Upper lobe of right lung (tissue), 1 donor: ENCODE data around the gene ZBTB37. TPM values are rescaled to one million over a fixed set of nuclear protein-coding genes. Genes with fewer than 3 reads are reported as not detected.

Experiments
- ATAC-seq: fragments of 200-7000 bp; cut with Tn5 transposase; one replicate; pipeline ENCODE4 v1.9.1; 2020; ENCODE audit warnings: mild to moderate bottlenecking, moderate library complexity
- DNase-seq: peaks from one replicate; pipeline ENCODE4 v3.0.0-alpha.2; 2020
- H3K27ac ChIP-seq: fragments of 200-600 bp; one replicate; pipeline ENCODE4 v1.8.0; 2022
- H3K27me3 ChIP-seq: fragments of 200-600 bp; one replicate; pipeline ENCODE4 v1.8.0; 2022; ENCODE audit warnings: mild to moderate bottlenecking
- H3K36me3 ChIP-seq: fragments of 200-600 bp; one replicate; pipeline ENCODE4 v1.8.0; 2022
- H3K4me1 ChIP-seq: fragments of 200-600 bp; one replicate; pipeline ENCODE4 v1.8.0; 2022
- H3K4me3 ChIP-seq: fragments of 200-600 bp; one replicate; pipeline ENCODE4 v1.8.0; 2022; ENCODE audit warnings: mild to moderate bottlenecking
- H3K9me3 ChIP-seq: fragments of 200-600 bp; one replicate; pipeline ENCODE4 v1.8.0; 2022
- intact Hi-C: fragments of 100-400 bp; cut with DNase I; formaldehyde crosslinking; loops from one replicate; pipeline ENCODE4 v1.11.0; 2022
- total RNA-seq: library from RNA; stranded (reverse); fragmentation: NEBNext Ultra II Directional; extraction: Animal tissue kit (Norgen Biotek cat#: 25700); gene quantifications from one replicate; pipeline ENCODE4 v1.2.1, GENCODE V29; 2021
- TF ChIP-seq, protein P1 (sequence below): fragments of 200-600 bp; IDR thresholded peaks from one replicate; pipeline ENCODE4 v1.8.0; 2022; ENCODE audit warnings: antibody characterized with exemption
- donor health status: DM: no; HTN: yes; CAD: no; lungs with severe emphysema.

ZBTB37 gene
- total RNA-seq, 1 donor from 2014 or later = 14.7 TPM

DNA sequence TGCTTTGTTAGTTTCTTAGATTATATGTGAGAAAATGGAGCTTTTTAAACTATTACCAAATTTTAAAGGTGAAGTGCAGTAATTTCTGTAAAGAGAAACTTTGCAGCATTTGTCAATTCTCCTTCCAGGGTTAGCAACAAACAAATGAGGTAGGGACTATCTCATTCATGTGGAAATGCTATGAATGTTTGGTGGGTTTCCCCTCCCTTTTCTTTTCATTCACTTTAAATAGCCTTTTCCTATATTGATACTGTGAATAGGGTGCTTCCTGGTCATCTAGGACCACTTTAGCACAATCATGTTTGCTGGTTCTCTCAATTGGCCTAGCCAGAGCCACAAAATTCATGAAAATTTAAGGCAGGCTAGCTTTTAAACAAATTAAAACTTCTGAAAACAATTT is 20.6 kb downstream of the ZBTB37 start:
- intact Hi-C loops = no loop called here
- DNase-seq (no peak), ATAC-seq (no peak)
- Histone ChIP-seq H3K36me3 (peaks cover 25% of the 10 kb centered on the region), H3K4me3 (no peak overlapping the region), H3K9me3 (no peaks in the 10 kb centered on the region), H3K27me3 (no peaks in the 10 kb centered on the region), H3K4me1 (no peaks in the 10 kb centered on the region), H3K27ac (no peak overlapping the region)
- TF ChIP-seq, protein P1, sequence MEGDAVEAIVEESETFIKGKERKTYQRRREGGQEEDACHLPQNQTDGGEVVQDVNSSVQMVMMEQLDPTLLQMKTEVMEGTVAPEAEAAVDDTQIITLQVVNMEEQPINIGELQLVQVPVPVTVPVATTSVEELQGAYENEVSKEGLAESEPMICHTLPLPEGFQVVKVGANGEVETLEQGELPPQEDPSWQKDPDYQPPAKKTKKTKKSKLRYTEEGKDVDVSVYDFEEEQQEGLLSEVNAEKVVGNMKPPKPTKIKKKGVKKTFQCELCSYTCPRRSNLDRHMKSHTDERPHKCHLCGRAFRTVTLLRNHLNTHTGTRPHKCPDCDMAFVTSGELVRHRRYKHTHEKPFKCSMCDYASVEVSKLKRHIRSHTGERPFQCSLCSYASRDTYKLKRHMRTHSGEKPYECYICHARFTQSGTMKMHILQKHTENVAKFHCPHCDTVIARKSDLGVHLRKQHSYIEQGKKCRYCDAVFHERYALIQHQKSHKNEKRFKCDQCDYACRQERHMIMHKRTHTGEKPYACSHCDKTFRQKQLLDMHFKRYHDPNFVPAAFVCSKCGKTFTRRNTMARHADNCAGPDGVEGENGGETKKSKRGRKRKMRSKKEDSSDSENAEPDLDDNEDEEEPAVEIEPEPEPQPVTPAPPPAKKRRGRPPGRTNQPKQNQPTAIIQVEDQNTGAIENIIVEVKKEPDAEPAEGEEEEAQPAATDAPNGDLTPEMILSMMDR = no peak

DNA sequence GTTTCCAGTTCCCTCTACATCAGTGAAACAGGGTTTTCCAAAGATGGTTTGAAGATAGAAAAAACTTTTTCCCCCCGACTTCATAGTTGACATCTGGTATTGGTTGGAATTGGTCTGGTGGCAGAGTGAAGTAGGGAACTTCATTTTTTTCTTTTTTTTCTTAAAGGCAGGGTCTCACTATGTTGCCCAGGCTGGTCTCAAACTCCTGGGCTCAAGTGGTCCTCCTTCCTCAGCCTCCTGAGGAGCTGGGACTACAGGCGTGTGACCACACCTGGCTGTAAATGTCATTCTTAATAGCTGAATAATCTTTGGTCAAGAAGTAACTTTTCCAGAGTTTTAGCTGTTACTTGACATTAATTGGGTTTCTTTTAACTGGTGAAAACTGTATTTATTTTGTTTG is 21.7 kb downstream of the ZBTB37 start:
- H3K27ac ChIP-seq = no peak overlapping the region
- DNase-seq (no peak), ATAC-seq (no peak)
- H3K27me3 ChIP-seq = no peaks in the 10 kb centered on the region
- intact Hi-C loops = no loop called here
- no peaks in the 10 kb centered on the region for H3K4me1 ChIP-seq
- TF ChIP-seq, protein P1 = no peak
- peaks cover 25% of the 10 kb centered on the region for H3K36me3 ChIP-seq
- H3K9me3 ChIP-seq = no peaks in the 10 kb centered on the region
- no peak overlapping the region for H3K4me3 ChIP-seq

DNA sequence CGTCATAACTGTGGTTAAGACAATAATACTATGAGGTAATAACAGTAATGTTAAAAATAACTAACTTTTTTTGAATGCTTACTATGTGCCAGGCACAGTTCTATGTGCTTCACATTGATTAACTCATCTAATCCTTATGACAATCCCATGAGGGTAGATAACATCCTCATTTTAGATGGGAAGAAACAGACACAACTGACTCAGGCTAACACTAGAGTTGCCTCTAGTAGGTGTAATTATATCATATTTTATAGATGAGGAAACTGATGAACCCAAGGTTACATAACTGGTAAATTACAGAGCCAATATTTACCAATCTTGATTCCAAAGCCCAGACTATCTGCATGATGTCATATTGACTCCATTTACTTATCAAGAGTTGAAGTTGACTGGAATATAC is 25.4 kb downstream of the ZBTB37 start:
- Histone ChIP-seq H3K27ac (no peak overlapping the region), H3K27me3 (no peaks in the 10 kb centered on the region), H3K4me1 (no peaks in the 10 kb centered on the region), H3K36me3 (no peaks in the 10 kb centered on the region), H3K4me3 (no peak overlapping the region), H3K9me3 (no peaks in the 10 kb centered on the region)
- no peak for ATAC-seq
- DNase-seq = no peak
- TF ChIP-seq, protein P1 = no peak
- intact Hi-C loops = no loop called here

DNA sequence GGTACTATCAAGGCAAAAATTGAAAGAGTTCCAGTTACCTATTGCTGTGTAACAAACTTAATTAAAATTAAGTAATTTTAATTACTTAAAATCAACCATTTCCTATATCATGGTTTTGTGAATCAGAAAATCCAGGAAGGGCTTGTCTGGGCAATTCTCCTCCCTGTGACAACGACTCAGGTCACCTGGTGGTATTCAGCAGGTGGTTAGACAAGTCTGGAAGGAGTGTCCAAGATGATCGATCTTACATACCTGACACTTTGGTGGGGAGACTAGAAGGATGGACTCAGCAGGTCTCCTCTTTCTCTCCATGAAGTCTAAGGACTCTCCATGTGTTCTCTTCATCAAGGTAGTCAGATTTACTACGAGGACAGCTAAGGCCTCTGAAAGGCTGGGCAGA is 26.0 kb downstream of the ZBTB37 start:
- ATAC-seq = no peak
- Histone ChIP-seq H3K27ac (no peak overlapping the region), H3K36me3 (no peaks in the 10 kb centered on the region), H3K9me3 (no peaks in the 10 kb centered on the region), H3K27me3 (no peaks in the 10 kb centered on the region), H3K4me3 (no peak overlapping the region), H3K4me1 (no peaks in the 10 kb centered on the region)
- no peak for DNase-seq
- TF ChIP-seq, protein P1 = no peak
- intact Hi-C loops = no loop called here

DNA sequence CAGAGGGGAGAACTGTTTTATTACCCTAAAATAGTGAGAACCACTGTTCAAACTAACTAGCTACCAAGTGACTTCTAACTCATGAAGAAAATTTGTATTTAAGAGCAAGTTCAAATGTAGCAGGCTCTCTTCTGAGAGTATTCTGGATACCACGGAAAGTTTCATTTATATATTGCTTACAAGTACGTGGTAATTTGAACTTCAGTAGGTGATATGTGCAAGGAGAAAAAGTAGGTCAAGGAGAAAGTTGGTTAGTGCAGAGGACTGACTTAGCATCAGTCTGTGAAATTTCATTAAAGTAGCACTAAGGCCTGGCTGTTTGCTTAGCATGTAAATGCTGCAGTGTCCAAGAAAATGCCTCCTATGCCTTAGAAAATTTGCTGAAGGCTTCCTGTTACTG is 32.2 kb downstream of the ZBTB37 start:
- intact Hi-C loops = no loop called here
- Histone ChIP-seq H3K36me3 (no peaks in the 10 kb centered on the region), H3K27me3 (no peaks in the 10 kb centered on the region), H3K9me3 (no peaks in the 10 kb centered on the region), H3K4me3 (no peak overlapping the region), H3K4me1 (no peaks in the 10 kb centered on the region), H3K27ac (no peak overlapping the region)
- DNase-seq (no peak), ATAC-seq (no peak)
- TF ChIP-seq, protein P1 = no peak

DNA sequence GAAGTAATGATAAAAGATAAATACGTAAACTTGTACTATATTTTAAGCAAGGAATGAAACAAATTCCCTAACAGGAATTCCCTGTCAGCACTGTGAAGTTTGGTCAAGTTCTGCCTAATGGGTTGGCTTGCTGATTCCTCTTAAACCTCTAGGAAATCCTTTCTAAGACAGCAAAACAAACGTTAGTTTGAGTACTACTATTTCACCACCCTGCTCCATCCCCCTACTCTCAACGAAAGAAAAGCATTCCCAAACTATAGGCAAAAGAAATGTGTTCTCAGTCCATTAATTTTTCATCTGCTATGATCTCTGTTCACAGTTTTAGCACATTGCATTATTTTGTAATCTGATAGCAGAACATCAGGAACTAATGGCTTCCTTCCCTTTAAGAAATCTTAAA is 32.8 kb downstream of the ZBTB37 start:
- Histone ChIP-seq H3K27me3 (no peaks in the 10 kb centered on the region), H3K27ac (no peak overlapping the region), H3K36me3 (no peaks in the 10 kb centered on the region), H3K9me3 (no peaks in the 10 kb centered on the region), H3K4me1 (no peaks in the 10 kb centered on the region), H3K4me3 (no peak overlapping the region)
- DNase-seq = no peak
- ATAC-seq = no peak
- TF ChIP-seq, protein P1 = no peak
- intact Hi-C loops = no loop called here
